HEK293 (cell line): ENCODE results near the gene ELAC2.

Experiments used
- CTCF ChIP-seq: fragments of 450-650 bp; formaldehyde crosslinking; IDR thresholded peaks from 2 replicates; pipeline ENCODE4 v1.5.1; 2016; ENCODE audit warnings: missing biosample characterization, missing genetic modification characterization
- KLF16 ChIP-seq: fragments of 450-650 bp; formaldehyde crosslinking; IDR thresholded peaks from 2 replicates; pipeline ENCODE4 v1.5.1; 2017; ENCODE audit warnings: missing biosample characterization, missing genetic modification characterization
- MYNN ChIP-seq: fragments of 450-650 bp; formaldehyde crosslinking; IDR thresholded peaks from 2 replicates; pipeline ENCODE4 v1.5.1; 2016; ENCODE audit warnings: missing biosample characterization, missing genetic modification characterization, borderline replicate concordance
- REST ChIP-seq: fragments of 450-650 bp; formaldehyde crosslinking; IDR thresholded peaks from 2 replicates; pipeline ENCODE4 v1.5.1; 2016; ENCODE audit warnings: missing biosample characterization, missing genetic modification characterization
- ZBTB20 ChIP-seq: fragments of 450-650 bp; formaldehyde crosslinking; IDR thresholded peaks from 2 replicates; pipeline ENCODE4 v1.5.1; 2016; ENCODE audit warnings: missing biosample characterization, missing genetic modification characterization
- ZBTB49 ChIP-seq: fragments of 450-650 bp; formaldehyde crosslinking; IDR thresholded peaks from 2 replicates; pipeline ENCODE4 v1.5.1; 2016; ENCODE audit warnings: missing biosample characterization, missing genetic modification characterization, low read depth
- ZNF114 ChIP-seq: fragments of 450-650 bp; formaldehyde crosslinking; IDR thresholded peaks from 2 replicates; pipeline ENCODE4 v1.5.0; 2017; ENCODE audit warnings: missing biosample characterization, missing genetic modification characterization
- ZNF175 ChIP-seq: fragments of 450-650 bp; formaldehyde crosslinking; IDR thresholded peaks from 2 replicates; pipeline ENCODE4 v1.5.1; 2016; ENCODE audit warnings: missing biosample characterization, missing genetic modification characterization
- ZNF292 ChIP-seq: fragments of 450-650 bp; formaldehyde crosslinking; IDR thresholded peaks from 2 replicates; pipeline ENCODE4 v1.5.1; 2016; ENCODE audit warnings: low read depth, missing biosample characterization, missing genetic modification characterization, borderline replicate concordance
- ZNF324 ChIP-seq: fragments of 450-650 bp; formaldehyde crosslinking; IDR thresholded peaks from 2 replicates; pipeline ENCODE4 v1.5.1; 2016; ENCODE audit warnings: missing biosample characterization, missing genetic modification characterization
- ZNF449 ChIP-seq: fragments of 450-650 bp; formaldehyde crosslinking; IDR thresholded peaks from 2 replicates; pipeline ENCODE4 v1.5.1; 2017; ENCODE audit warnings: missing biosample characterization, mild to moderate bottlenecking, missing genetic modification characterization, moderate library complexity

- TF ChIP-seq ZNF292 (tag by site-specific recombination) = no peak
- TF ChIP-seq CTCF (tag by site-specific recombination) = no peak
- no peak for TF ChIP-seq MYNN
- TF ChIP-seq ZNF449 (tag by site-specific recombination) = no peak
- TF ChIP-seq ZBTB49 (tag by site-specific recombination) = no peak
- TF ChIP-seq ZNF175 (tag by site-specific recombination) = no peak
- no peak for TF ChIP-seq ZBTB20 (tag by site-specific recombination)
- no peak for TF ChIP-seq ZNF324 (tag by site-specific recombination)
- TF ChIP-seq KLF16 (tag by site-specific recombination) = no peak
- TF ChIP-seq ZNF114 (tag by site-specific recombination) = no peak
- TF ChIP-seq REST (tag by site-specific recombination) = no peak
Measured at GRCh38 chr17:12998461-12998860, 19.4 kb downstream of the ELAC2 start.
